ENCODE measurements around the gene PHLDB1.

GRCh38 chr11:118625976-118626375 lies 18.6 kb downstream of the PHLDB1 start:
- TF ChIP-seq CTCF (IDR thresholded peaks at IDR 0.05; ENCODE audit: insufficient read depth, low read depth, low read length) (no peak), EZH2 (IDR thresholded peaks at IDR 0.05; ENCODE audit: insufficient read depth, low read length) (no peak)

Measured in astrocyte (in vitro differentiated cells and primary cell).